DMS79 (cell line): Measurements from ENCODE around the gene RND1.
"Not testable (repeated sequence)": the region's sequence is repeated elsewhere in the genome, so short reads cannot be mapped to it uniquely, and the experiment has no call there.

Experiments
- DNase-seq: peaks from one replicate; lab custom pipeline; 2025; lab: John Stamatoyannopoulos, UW

The RND1 gene

GRCh38 chr12:48868451-48868850 is 2.8 kb upstream of the RND1 start:
- DNase-seq: no peak

DNA sequence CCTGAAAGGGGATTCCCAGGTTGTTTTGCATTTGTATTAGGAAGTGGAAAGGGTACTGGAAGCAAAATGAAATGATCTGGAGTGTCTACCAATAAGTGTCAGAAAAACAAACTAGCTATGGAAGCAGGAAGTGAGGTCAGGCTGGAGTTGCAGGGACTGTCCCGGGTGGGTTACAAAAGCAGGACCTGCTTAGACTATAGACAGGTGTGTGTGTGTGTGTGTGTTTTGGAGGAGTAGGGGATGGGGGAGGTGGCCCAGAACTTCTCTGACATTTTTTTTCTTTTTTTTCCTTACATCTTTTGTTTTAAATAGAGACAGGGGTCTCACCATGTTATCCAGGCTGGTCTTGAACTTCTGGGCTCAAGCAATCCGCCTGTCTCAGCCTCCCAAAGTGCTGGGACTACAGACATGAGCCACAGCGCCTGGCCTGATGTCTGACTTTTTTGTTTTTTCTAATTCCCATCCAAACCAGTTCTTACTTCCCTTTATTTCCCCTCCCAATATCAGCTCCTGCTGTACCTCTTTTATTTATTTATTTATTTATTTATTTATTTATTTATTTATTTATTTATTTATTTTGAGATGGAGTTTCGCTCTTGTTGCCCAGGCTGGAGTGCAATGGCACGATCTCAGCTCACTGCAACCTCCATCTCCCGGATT is 512 bp upstream of the RND1 start:
- DNase-seq: no peak

GRCh38 chr12:48863291-48863690 is 2.4 kb downstream of the RND1 start:
- DNase-seq: no peak

DNA sequence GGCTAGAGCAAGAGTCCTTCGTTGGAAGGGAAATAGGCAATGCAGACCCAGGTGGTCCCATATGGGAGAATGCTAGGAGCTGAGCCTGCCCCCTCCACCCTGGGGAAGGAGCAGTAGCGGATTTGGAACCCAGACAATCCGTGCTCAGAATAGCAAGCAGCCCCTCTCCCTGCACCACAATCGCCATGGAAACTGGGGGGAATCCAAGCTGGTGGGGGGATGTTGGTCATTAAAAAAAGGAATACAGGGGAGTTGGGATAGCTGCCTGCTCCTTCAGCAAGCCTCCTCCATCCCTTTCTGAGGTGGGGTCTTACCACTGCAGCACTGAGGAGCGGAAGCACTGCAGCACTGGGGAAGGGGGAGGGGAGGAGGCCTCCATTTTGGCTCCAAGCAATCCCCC is 2.9 kb downstream of the RND1 start:
- DNase-seq: no peak

DNA sequence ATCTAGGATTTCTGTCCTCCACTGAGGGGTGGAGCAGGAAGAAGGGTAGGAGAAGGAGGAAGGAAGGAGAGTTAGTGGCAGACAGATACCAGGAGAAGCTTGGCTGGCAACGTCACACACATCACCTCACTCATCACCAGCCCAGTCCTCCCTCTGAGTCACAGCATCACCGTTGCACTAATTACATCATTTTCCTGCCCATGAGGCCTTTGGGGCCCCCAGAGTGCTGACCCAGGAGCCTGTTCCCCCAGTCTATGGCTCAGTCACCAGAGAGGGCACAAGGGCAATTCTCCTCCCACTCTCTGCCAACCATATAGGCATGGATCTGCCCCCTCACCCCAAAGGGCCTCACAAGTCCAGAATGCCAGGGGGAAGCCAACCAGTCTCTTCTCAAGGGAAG is 4.6 kb downstream of the RND1 start:
- DNase-seq: no peak

GRCh38 chr12:48860236-48860635 is 5.4 kb downstream of the RND1 start:
- DNase-seq: not testable (repeated sequence)

- DNase-seq: no peak
Observed at GRCh38 chr12:48859607-48860006, 6.1 kb downstream of the RND1 start.

GRCh38 chr12:48858043-48858442 is 7.6 kb downstream of the RND1 start:
- no peak for DNase-seq

DNA sequence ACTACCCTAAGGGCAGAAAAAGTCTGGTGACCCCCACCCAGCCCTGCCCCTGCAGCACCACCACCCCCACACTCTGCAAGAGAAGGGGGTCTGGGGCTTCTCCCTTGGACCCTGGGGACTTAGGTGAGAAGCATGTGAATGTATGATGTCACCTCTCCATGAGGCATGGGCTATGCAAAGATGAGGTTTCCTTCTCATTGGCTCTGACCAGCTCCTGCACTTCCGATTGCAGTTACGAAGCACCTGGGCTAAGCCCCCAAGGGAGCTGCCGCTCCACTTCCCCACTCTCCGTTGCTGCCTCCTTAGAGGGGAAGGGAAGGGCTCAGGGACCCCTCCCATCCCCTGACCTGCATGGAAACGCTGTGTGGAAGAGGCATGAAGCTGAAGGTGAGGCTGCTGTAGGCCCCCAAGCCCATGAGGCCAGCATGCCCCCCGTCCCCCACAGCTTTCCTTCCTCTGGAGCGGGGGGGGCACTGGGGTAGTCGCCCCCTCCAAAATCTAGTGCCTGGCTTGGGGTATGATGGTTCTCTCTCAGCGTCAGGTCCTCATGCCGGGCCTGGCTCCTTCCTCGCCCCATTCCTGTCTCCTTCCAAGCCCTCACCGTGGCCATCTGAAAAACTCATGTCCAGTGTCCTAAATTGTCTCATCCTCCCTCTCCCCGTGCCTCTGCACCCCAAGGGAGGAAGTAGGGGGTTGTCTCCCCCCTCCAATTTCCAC is 8.2 kb downstream of the RND1 start:
- no peak for DNase-seq

- DNase-seq: no peak
Observed at GRCh38 chr12:48856379-48856778, 9.3 kb downstream of the RND1 start.

- not testable (repeated sequence) for DNase-seq
Observed at GRCh38 chr12:48854932-48855331, 10.7 kb downstream of the RND1 start.

GRCh38 chr12:48854488-48854887 is 11.2 kb downstream of the RND1 start:
- DNase-seq: no peak

GRCh38 chr12:48852734-48853688 is 12.7 kb downstream of the RND1 start:
- DNase-seq: peak; percentile 54

- DNase-seq: peak; percentile 95
Observed at GRCh38 chr12:48851883-48852733, 13.6 kb downstream of the RND1 start, which contains the start of gene DDX23. Gene DDX23, minus strand, starts transcription at chr12:48852163. Its CDS starts 6,381 bp downstream, at chr12:48845782.

DNA sequence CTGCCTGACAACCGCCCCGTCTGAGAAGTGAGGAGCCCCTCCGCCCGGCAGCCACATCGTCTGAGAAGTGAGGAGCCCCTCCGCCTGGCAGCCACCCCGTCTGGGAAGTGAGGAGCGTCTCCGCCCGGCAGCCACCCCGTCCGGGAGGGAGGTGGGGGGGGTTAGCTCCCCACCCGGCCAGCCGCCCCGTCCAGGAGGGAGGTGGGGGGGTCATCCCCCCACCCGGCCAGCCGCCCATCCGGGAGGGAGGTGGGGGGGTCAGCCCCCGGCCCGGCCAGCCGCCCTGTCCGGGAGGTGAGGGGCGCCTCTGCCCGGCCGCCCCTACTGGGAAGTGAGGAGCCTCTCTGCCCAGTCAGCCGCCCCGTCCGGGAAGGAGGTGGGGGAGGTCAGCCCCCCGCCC is 23.6 kb downstream of the RND1 start:
- not testable (repeated sequence) for DNase-seq

DNA sequence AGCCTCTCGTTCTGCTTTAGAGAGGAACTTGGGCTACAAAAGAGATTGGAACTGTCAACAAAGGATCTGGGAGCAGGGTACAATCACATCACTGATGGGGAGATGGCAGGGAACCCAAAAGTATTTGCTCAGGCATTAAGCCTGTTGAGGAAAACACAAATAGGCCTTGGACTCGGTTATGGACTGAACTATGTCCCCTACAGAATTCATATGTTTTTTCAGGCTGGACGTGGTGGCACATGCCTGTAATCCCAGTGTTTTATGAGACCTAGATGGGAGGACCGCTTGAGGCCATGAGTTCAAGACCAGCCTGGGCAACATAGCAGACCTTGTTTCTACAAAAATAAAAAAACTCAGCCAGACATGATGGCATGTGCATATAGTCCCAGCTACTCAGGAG is 27.6 kb downstream of the RND1 start:
- no peak for DNase-seq

DNA sequence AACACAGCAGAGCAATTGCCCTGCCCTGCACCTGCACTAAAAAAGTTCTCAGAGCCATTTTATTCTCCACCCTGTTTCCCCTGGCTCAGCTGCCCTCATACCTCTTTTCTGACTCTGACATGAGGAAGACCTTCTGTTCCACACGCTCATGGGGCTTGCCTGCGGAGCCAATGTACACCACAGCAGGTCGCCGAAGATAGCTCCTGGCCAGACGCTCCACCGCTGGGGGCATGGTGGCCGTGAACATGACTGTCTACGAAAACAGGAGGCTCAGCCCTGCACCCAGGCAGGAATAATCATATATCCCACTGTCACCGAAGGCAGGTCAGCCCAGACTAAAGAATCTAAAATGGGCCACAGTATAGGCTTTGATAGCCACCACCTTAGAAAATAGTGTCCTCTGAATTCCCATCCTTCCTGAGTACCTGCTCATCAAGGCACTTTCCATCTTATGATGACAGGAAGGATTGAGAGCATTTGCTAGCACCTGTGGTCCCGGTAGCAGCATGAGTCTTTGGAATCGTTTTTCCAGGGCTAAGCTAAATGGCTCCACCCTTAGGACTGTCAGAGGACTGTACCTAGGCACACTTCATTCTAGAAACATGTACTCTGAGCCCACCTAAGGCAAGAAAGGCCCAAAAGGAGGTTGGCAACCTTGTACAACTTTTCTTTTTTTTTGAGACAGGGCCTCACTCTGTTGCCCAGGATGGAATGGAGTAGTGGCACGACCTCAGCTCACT is 33.2 kb downstream of the RND1 start:
- no peak for DNase-seq

GRCh38 chr12:48831257-48831656 is 34.4 kb downstream of the RND1 start:
- no peak for DNase-seq

DNA sequence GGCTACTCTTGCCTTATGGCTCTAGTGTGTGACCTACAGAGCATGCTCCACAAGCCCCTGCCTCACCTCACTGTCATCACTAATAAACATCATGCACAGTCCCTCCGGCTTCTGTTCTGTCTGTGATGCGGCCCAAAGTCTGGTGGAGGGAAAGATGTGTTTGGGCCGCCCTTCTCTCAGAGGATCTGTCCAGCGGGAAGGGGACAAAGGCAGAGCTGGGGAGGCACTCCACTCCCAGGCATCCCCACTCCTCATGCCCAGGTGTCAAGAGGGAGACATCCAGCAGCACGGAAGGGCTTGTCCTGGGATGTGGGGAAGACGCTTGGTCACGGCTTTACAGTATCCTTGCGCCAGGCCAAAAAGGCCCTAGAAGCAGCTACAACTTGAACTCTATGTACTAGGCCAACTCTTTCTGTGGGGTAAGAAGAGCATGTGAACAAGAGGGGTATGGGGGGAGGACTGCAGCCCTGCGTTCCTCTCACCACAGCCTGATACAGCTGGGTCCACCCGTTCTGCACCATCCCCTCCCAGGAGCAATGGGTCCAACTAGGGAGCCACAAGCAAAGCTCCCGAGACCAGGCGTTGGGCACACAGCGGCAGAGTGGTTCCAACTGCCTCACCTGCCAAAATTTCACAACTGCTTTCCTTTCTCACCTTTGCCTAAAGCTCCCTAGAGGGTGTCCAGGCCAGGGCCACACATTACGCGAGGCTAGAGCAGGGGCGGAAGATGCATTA is 36.7 kb downstream of the RND1 start:
- no peak for DNase-seq

GRCh38 chr12:48828293-48828692 is 37.4 kb downstream of the RND1 start:
- DNase-seq: no peak
